Thyroid gland (tissue), 4 donors: ENCODE measurements around the gene BRD4.

Experiments
- POLR2A ChIP-seq, 2 donors: fragments of 450-650 bp; IDR thresholded peaks; one replicate each; pipeline ENCODE4 v1.6.1; 2017; ENCODE audit warnings: antibody characterized with exemption in 2 of 2, mild to moderate bottlenecking in 2 of 2, moderate library complexity in 1 of 2
- TF ChIP-seq, protein P1 (sequence below), 6 experiments: fragments of 200-600 bp in 3 of 6; fragments of 450-650 bp in 3 of 6; sonication (generic) in 3 of 6; IDR thresholded peaks; one replicate each; pipeline ENCODE4 v1.5.1; 2016 to 2019; ENCODE audit warnings: antibody characterized with exemption in 6 of 6, mild to moderate bottlenecking in 2 of 6, inconsistent platforms in 1 of 6, moderate library complexity in 1 of 6

DNA sequence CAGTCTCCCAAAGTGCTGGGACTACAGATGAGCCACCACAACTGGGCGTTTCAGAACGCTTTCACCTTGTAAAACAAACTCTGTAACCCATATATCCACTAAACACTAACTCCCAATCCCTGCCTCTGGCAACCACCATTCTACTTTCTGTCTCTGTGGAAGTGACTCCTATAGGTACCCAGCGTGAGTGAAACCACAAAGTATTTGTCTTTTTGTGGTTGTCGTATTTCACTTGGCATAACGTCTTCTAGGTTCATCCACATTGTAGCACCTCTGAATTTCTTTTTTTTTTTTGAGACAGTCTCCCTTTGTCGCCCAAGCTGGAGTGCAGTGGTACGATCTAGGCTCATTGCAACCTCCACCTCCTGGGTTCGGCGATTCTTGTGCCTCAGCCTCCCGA lies 44.8 kb downstream of the BRD4 start:
- TF ChIP-seq, protein P1, sequence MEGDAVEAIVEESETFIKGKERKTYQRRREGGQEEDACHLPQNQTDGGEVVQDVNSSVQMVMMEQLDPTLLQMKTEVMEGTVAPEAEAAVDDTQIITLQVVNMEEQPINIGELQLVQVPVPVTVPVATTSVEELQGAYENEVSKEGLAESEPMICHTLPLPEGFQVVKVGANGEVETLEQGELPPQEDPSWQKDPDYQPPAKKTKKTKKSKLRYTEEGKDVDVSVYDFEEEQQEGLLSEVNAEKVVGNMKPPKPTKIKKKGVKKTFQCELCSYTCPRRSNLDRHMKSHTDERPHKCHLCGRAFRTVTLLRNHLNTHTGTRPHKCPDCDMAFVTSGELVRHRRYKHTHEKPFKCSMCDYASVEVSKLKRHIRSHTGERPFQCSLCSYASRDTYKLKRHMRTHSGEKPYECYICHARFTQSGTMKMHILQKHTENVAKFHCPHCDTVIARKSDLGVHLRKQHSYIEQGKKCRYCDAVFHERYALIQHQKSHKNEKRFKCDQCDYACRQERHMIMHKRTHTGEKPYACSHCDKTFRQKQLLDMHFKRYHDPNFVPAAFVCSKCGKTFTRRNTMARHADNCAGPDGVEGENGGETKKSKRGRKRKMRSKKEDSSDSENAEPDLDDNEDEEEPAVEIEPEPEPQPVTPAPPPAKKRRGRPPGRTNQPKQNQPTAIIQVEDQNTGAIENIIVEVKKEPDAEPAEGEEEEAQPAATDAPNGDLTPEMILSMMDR (IDR thresholded peaks at IDR 0.05), result no peak
- TF ChIP-seq POLR2A (IDR thresholded peaks at IDR 0.05), result no peak
